Transverse colon (tissue), 4 donors: ENCODE measurements around the gene GOLIM4. TPM values are rescaled to one million over a fixed set of nuclear protein-coding genes. Genes with fewer than 3 reads are reported as not detected.

Experiments used
- DNase-seq: peaks from one replicate; pipeline ENCODE4 v3.0.0-alpha.2; 2019
- H3K27ac ChIP-seq, 4 donors: fragments of 200-600 bp; sonication (generic); 2 replicates each; pipeline ENCODE4 v1.5.1; 2016 to 2018; ENCODE audit warnings: inconsistent platforms in 4 of 4
- H3K27me3 ChIP-seq: fragments of 200-600 bp; sonication (generic); 2 replicates; pipeline ENCODE4 v1.5.1; 2017; ENCODE audit warnings: inconsistent platforms
- H3K36me3 ChIP-seq, 4 donors: fragments of 200-600 bp; sonication (generic); 2 replicates each; pipeline ENCODE4 v1.5.1; 2017 to 2019; ENCODE audit warnings: inconsistent platforms in 4 of 4
- H3K4me1 ChIP-seq, 4 donors: fragments of 200-600 bp; sonication (generic); 2 replicates each; pipeline ENCODE4 v1.5.1; 2017 to 2020; ENCODE audit warnings: inconsistent platforms in 4 of 4
- H3K4me3 ChIP-seq, 4 donors: fragments of 200-600 bp; sonication (generic); 1 replicate in 1 of 4; 2 replicates in 3 of 4; pipeline versions ENCODE4 v1.5.1 to v1.6.1; 2017 to 2019; ENCODE audit warnings: inconsistent platforms in 4 of 4
- H3K9me3 ChIP-seq, 2 donors: fragments of 200-600 bp; sonication (generic); 2 replicates each; pipeline ENCODE4 v1.5.1; 2017 to 2019; ENCODE audit warnings: inconsistent platforms in 2 of 2
- EP300 ChIP-seq: sonication (generic); formaldehyde crosslinking; IDR thresholded peaks from one replicate; pipeline ENCODE4 v1.6.1; 2017; ENCODE audit warnings: antibody characterized with exemption, low read depth
- POLR2A ChIP-seq: fragments of 450-650 bp; IDR thresholded peaks from one replicate; pipeline ENCODE4 v1.6.1; 2016; ENCODE audit warnings: antibody characterized with exemption, mild to moderate bottlenecking, moderate library complexity
- POLR2AphosphoS5 ChIP-seq, 3 donors: sonication (generic); formaldehyde crosslinking; IDR thresholded peaks; one replicate each; pipeline ENCODE4 v1.6.1; 2016; ENCODE audit warnings: antibody characterized with exemption in 3 of 3
- WGBS, 2 donors: methylation state at CpG; one replicate each; pipeline ENCODE4 v1.1.5; 2018; ENCODE audit warnings: low coverage in 1 of 2; 5-methylcytosine and 5-hydroxymethylcytosine counted together
- in situ Hi-C, 4 donors: fragments of 200-750 bp; cut with MboI; loops; one replicate each; pipeline versions ENCODE4 v1.15.0 to v1.15.1; 2017; ENCODE audit warnings: low sequenced_read_pairs in 3 of 4, low pct_ligation_motif_present in 1 of 4, low pct_unique_long_range_greater_than_20kb in 1 of 4
- intact Hi-C: fragments of 100-400 bp; cut with DNase I; formaldehyde crosslinking; loops from one replicate; pipeline ENCODE4 v1.15.1; 2023; ENCODE audit warnings: low total_unique reads
- total RNA-seq, 4 donors: library from RNA; depleted of rRNA; stranded (reverse); fragments of >200 nt; gene quantifications; one replicate each; pipeline ENCODE4 v1.1.0, GENCODE V29; 2016
- TF ChIP-seq, protein P1 (sequence below), 5 experiments: fragments of 200-600 bp in 3 of 5; fragments of 450-650 bp in 2 of 5; sonication (generic) in 3 of 5; IDR thresholded peaks; 1 replicate in 2 of 5; 2 replicates in 3 of 5; pipeline ENCODE4 v1.5.1; 2016 to 2017; ENCODE audit warnings: antibody characterized with exemption in 5 of 5, inconsistent platforms in 3 of 5, mild to moderate bottlenecking in 2 of 5, moderate library complexity in 1 of 5

Gene GOLIM4
- total RNA-seq, 4 donors from 2014 or later, result 87.2 to 120 (median 101) TPM

DNA sequence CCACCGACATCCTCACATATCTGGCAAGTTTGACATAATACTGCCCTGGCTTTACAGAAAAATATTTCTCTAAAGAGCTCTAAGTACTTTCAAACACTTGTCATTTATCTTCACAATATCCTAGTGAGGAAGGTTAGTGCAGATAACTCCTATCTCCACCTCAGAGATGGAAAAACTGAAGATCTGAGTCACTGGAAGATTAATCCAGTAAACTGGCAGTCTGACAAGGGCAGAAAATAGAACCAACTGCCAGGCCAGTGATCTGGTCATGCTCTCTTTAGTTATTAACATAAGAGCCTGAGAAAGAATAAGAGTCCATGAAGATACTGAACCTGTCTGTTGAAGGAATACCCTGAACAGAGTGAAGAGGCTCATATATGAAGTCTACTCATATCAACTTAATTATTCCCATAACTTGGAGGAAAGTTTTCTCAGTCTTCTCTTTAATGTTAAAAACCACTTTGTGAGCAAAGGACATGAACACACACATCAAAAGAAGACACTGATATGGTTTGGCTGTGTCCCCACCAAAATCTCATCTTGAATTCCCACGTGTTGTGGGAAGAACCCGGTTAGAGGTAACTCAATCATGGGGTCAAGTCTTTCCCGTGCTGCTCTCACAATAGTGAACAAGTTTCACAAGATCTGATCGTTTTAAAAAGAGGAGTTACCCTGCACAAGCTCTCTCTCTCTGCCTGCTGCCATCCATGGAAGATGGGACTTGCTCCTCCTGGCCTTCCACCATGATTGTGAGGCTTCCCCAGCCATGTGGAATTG is 61.4 kb downstream of the GOLIM4 start:
- 83% methylated on average over 3 to 5 of the region's 5 CpGs for WGBS, 2 donors
- H3K27ac ChIP-seq, result no peak overlapping the region
- no peak for TF ChIP-seq POLR2A
- TF ChIP-seq POLR2AphosphoS5 (IDR thresholded peaks at IDR 0.05), result no peak
- no peak for TF ChIP-seq EP300
- TF ChIP-seq, protein P1, sequence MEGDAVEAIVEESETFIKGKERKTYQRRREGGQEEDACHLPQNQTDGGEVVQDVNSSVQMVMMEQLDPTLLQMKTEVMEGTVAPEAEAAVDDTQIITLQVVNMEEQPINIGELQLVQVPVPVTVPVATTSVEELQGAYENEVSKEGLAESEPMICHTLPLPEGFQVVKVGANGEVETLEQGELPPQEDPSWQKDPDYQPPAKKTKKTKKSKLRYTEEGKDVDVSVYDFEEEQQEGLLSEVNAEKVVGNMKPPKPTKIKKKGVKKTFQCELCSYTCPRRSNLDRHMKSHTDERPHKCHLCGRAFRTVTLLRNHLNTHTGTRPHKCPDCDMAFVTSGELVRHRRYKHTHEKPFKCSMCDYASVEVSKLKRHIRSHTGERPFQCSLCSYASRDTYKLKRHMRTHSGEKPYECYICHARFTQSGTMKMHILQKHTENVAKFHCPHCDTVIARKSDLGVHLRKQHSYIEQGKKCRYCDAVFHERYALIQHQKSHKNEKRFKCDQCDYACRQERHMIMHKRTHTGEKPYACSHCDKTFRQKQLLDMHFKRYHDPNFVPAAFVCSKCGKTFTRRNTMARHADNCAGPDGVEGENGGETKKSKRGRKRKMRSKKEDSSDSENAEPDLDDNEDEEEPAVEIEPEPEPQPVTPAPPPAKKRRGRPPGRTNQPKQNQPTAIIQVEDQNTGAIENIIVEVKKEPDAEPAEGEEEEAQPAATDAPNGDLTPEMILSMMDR (IDR thresholded peaks at IDR 0.05), result no peak
- in situ Hi-C loops (loop anchor here in 1 of 4 donors (10.0 kb wide), 1 partner anchor 100 kb away; no protein-coding TSS in a partner anchor), intact Hi-C loops (no loop called here)
- DNase-seq, result no peak
- H3K4me3 ChIP-seq, result no peak overlapping the region
- H3K36me3 ChIP-seq, result peaks cover 0 to 49% (median 23%) of the 10 kb centered on the region in 4 donors
- H3K9me3 ChIP-seq, result no peaks in the 10 kb centered on the region
- H3K27me3 ChIP-seq, result no peaks in the 10 kb centered on the region
- H3K4me1 ChIP-seq, result peaks cover 0 to 4% (median 0%) of the 10 kb centered on the region in 4 donors

DNA sequence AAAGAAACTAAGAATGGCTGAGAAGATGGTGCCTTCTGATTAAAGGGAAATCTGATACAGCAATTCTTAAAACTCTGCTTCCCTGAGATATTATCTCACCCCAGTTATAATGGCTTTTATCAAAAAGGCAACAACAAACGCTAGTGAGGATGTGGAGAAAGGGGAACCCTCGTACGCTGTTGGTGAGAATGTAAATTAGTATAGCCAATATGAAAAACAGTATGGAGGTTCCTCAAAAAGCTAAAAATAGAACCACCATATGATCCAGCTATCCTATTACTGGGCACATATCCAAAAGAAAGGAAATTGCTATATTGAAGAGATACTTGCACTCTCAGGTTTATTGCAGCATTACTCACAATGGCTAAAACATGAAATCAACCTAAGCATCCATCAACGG is 65.1 kb downstream of the GOLIM4 start:
- WGBS, 2 donors, result 44 to 81% methylated on average over 4 of the region's 4 CpGs

DNA sequence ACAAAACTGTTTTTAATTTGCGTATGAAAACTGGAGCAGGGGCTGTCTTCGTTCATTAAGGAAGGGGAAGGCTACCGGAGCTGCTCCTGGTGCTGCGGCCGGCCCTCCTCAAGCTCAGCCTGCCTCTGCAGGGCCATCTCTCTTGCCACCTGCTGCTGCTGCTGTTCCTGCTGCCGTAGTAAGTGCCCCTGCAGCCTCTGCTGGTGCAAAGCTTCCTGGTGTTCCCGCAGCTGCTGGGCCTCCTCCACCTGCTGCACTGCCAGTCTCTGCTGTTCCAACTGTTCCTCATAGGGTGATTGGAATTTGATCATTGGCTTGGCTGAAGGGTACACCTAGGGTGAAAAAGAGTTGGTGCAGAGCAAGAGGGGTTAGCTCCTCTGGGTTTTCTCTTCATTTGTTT is 66.0 kb downstream of the GOLIM4 start:
- H3K9me3 ChIP-seq, result no peaks in the 10 kb centered on the region
- H3K4me1 ChIP-seq, result peaks cover 0 to 7% (median 0%) of the 10 kb centered on the region in 4 donors
- WGBS, 2 donors, result 88 to 93% methylated on average over 1 to 7 of the region's 7 CpGs
- no peak for DNase-seq
- no peak for TF ChIP-seq POLR2A
- TF ChIP-seq POLR2AphosphoS5 (IDR thresholded peaks at IDR 0.05), result no peak
- no peak for TF ChIP-seq EP300
- TF ChIP-seq, protein P1 (IDR thresholded peaks at IDR 0.05), result no peak
- H3K36me3 ChIP-seq, result peaks cover 0 to 60% (median 29%) of the 10 kb centered on the region in 4 donors
- H3K27ac ChIP-seq, result no peak overlapping the region
- in situ Hi-C loops (loop anchor here in 1 of 4 donors (10.0 kb wide), 1 partner anchor 95 kb away; no protein-coding TSS in a partner anchor), intact Hi-C loops (no loop called here)
- no peak overlapping the region for H3K4me3 ChIP-seq
- no peaks in the 10 kb centered on the region for H3K27me3 ChIP-seq

More for the DNA sequence above, 65.1 kb downstream of the GOLIM4 start:
- TF ChIP-seq POLR2A (no peak), POLR2AphosphoS5 (IDR thresholded peaks at IDR 0.05) (no peak)
- TF ChIP-seq, protein P1 (IDR thresholded peaks at IDR 0.05), result no peak
- no peak overlapping the region for H3K27ac ChIP-seq
- in situ Hi-C loops, result loop anchor here in 1 of 4 donors (10.0 kb wide), 1 partner anchor 96 kb away; no protein-coding TSS in a partner anchor
- H3K27me3 ChIP-seq, result no peaks in the 10 kb centered on the region
- no peak for DNase-seq
- intact Hi-C loops, result no loop called here
- H3K9me3 ChIP-seq, result no peaks in the 10 kb centered on the region
- peaks cover 0 to 4% (median 0%) of the 10 kb centered on the region in 4 donors for H3K4me1 ChIP-seq
- H3K4me3 ChIP-seq, result no peak overlapping the region
- peaks cover 0 to 64% (median 32%) of the 10 kb centered on the region in 4 donors for H3K36me3 ChIP-seq

DNA sequence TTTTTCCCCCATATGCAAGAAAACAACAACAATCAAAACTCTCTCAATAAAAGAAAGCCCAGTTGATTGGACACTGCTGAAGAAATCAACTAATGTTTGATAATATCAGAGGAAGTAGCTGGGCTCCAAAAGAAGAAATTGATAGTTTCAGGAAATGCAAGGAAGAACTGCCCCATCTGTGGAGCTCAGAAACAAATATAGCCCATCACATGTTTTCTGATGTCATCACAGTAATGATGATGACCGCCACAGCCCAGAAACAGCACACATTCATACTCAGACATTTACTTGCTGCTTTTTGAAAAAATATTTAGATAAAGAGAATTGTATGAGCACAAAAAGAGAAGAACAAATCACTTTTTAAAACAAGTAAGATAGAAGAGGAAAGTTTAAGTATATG is 67.6 kb downstream of the GOLIM4 start:
- WGBS, 2 donors, result 89 to 92% methylated on average over 1 of the region's 1 CpG
- no peak for DNase-seq
- Histone ChIP-seq H3K27ac (no peak overlapping the region), H3K9me3 (no peaks in the 10 kb centered on the region), H3K4me1 (peaks cover 0 to 2% (median 0%) of the 10 kb centered on the region in 4 donors), H3K36me3 (peaks cover 0 to 74% (median 35%) of the 10 kb centered on the region in 4 donors), H3K27me3 (no peaks in the 10 kb centered on the region), H3K4me3 (no peak overlapping the region)
- in situ Hi-C loops (no loop called here), intact Hi-C loops (no loop called here)
- TF ChIP-seq POLR2A (no peak), POLR2AphosphoS5 (IDR thresholded peaks at IDR 0.05) (no peak), EP300 (no peak)
- TF ChIP-seq, protein P1 (IDR thresholded peaks at IDR 0.05), result no peak
